ENCODE results near the gene UGT3A2. TPM values are rescaled to one million over a fixed set of nuclear protein-coding genes. Genes with fewer than 3 reads are reported as not detected.
A peak's percentile ranks its signal among the peaks of the same experiment; 100 is the strongest.

Gene UGT3A2
- total RNA-seq, 8 experiments from 2014 or later = 0.09 to 0.52 (median 0.29) TPM; not detected in 1

- no peak overlapping the region for H3K27ac ChIP-seq
- H3K4me1 ChIP-seq (replicated peaks in 1 of 2) = no peaks in the 10 kb centered on the region
- no peak for ATAC-seq (replicated peaks in 6 of 8)
- WGBS, 10 experiments = 0 to 90% (median 71%) methylated on average over 1 to 5 of the region's 5 CpGs; no CpG with 5 or more reads in 1 of the 10 experiments
- in situ Hi-C loops (cut with MboI; ENCODE audit: low pct_unique_long_range_greater_than_20kb in 2 of 9, low sequenced_read_pairs in 9 of 9, unreplicated experiment in 9 of 9) = no loop called here
- H3K4me3 ChIP-seq = no peak overlapping the region
These were observed 49.1 kb downstream of the UGT3A2 start for GRCh38 chr5:36017622-36018021.

- no peaks in the 10 kb centered on the region for H3K4me1 ChIP-seq (replicated peaks in 1 of 2)
- no peak overlapping the region for H3K4me3 ChIP-seq
- 13 to 100% (median 78%) methylated on average over 1 of the region's 1 CpG; no CpG with 5 or more reads in 1 of the 10 experiments for WGBS, 10 experiments
- no peak overlapping the region for H3K27ac ChIP-seq
- in situ Hi-C loops (cut with MboI; ENCODE audit: low pct_unique_long_range_greater_than_20kb in 2 of 9, low sequenced_read_pairs in 9 of 9, unreplicated experiment in 9 of 9) = no loop called here
- no peak for ATAC-seq (replicated peaks in 6 of 8)
These were observed 49.7 kb downstream of the UGT3A2 start for GRCh38 chr5:36017004-36017403.

- Histone ChIP-seq H3K27ac (no peak overlapping the region), H3K4me3 (no peak overlapping the region), H3K4me1 (replicated peaks in 1 of 2) (no peaks in the 10 kb centered on the region)
- WGBS, 10 experiments = 0 to 100% (median 67%) methylated on average over 1 to 2 of the region's 2 CpGs; no CpG with 5 or more reads in 1 of the 10 experiments
- ATAC-seq (replicated peaks in 6 of 8) = no peak
- in situ Hi-C loops (cut with MboI; ENCODE audit: low pct_unique_long_range_greater_than_20kb in 2 of 9, low sequenced_read_pairs in 9 of 9, unreplicated experiment in 9 of 9) = no loop called here
These were observed 53.5 kb downstream of the UGT3A2 start for GRCh38 chr5:36013182-36013581.

- 0 to 75% (median 50%) methylated on average over 1 of the region's 1 CpG; no CpG with 5 or more reads in 3 of the 10 experiments for WGBS, 10 experiments
- in situ Hi-C loops (cut with MboI; ENCODE audit: low pct_unique_long_range_greater_than_20kb in 2 of 9, low sequenced_read_pairs in 9 of 9, unreplicated experiment in 9 of 9) = no loop called here
These were observed 57.0 kb downstream of the UGT3A2 start for GRCh38 chr5:36009698-36010097.

GRCh38 chr5:36007366-36007765, 59.3 kb downstream of the UGT3A2 start:
- in situ Hi-C loops (cut with MboI; ENCODE audit: low pct_unique_long_range_greater_than_20kb in 2 of 9, low sequenced_read_pairs in 9 of 9, unreplicated experiment in 9 of 9) = no loop called here
- no peaks in the 10 kb centered on the region for H3K4me1 ChIP-seq (replicated peaks in 1 of 2)
- no peak for ATAC-seq (replicated peaks in 6 of 8)
- H3K27ac ChIP-seq = no peak overlapping the region
- no peak overlapping the region for H3K4me3 ChIP-seq

More at GRCh38 chr5:36009698-36010097, 57.0 kb downstream of the UGT3A2 start:
- Histone ChIP-seq H3K4me1 (replicated peaks in 1 of 2) (no peaks in the 10 kb centered on the region), H3K4me3 (no peak overlapping the region), H3K27ac (no peak overlapping the region)
- no peak for ATAC-seq (replicated peaks in 6 of 8)

GRCh38 chr5:36006163-36006562, 60.5 kb downstream of the UGT3A2 start:
- Histone ChIP-seq H3K4me3 (no peak overlapping the region), H3K27ac (no peak overlapping the region), H3K4me1 (replicated peaks in 1 of 2) (no peaks in the 10 kb centered on the region)
- 0 to 80% (median 40%) methylated on average over 1 of the region's 1 CpG; no CpG with 5 or more reads in 3 of the 10 experiments for WGBS, 10 experiments
- ATAC-seq (replicated peaks in 6 of 8) = no peak
- in situ Hi-C loops (cut with MboI; ENCODE audit: low pct_unique_long_range_greater_than_20kb in 2 of 9, low sequenced_read_pairs in 9 of 9, unreplicated experiment in 9 of 9) = no loop called here

- in situ Hi-C loops (cut with MboI; ENCODE audit: low pct_unique_long_range_greater_than_20kb in 2 of 9, low sequenced_read_pairs in 9 of 9, unreplicated experiment in 9 of 9) = no loop called here
- WGBS, 10 experiments = 20 to 83% (median 59%) methylated on average over 1 to 3 of the region's 3 CpGs; no CpG with 5 or more reads in 2 of the 10 experiments
- Histone ChIP-seq H3K27ac (no peak overlapping the region), H3K4me1 (replicated peaks in 1 of 2) (no peaks in the 10 kb centered on the region), H3K4me3 (no peak overlapping the region)
- ATAC-seq (replicated peaks in 6 of 8) = no peak
These were observed 65.7 kb downstream of the UGT3A2 start for GRCh38 chr5:36001032-36001431.

- Histone ChIP-seq H3K27ac (no peak overlapping the region), H3K4me3 (no peak overlapping the region), H3K4me1 (replicated peaks in 1 of 2) (no peaks in the 10 kb centered on the region)
- in situ Hi-C loops (cut with MboI; ENCODE audit: low pct_unique_long_range_greater_than_20kb in 2 of 9, low sequenced_read_pairs in 9 of 9, unreplicated experiment in 9 of 9) = no loop called here
- ATAC-seq (replicated peaks in 6 of 8) = no peak
- WGBS, 10 experiments = 43 to 100% (median 59%) methylated on average over 1 of the region's 1 CpG; no CpG with 5 or more reads in 2 of the 10 experiments
These were observed 67.1 kb downstream of the UGT3A2 start for GRCh38 chr5:35999547-35999946.

- in situ Hi-C loops (cut with MboI; ENCODE audit: low pct_unique_long_range_greater_than_20kb in 2 of 9, low sequenced_read_pairs in 9 of 9, unreplicated experiment in 9 of 9) = no loop called here
- Histone ChIP-seq H3K4me1 (replicated peaks in 1 of 2) (no peaks in the 10 kb centered on the region), H3K27ac (no peak overlapping the region), H3K4me3 (no peak overlapping the region)
- no peak for ATAC-seq (replicated peaks in 6 of 8)
- WGBS, 10 experiments = 31 to 95% (median 75%) methylated on average over 2 to 4 of the region's 4 CpGs; no CpG with 5 or more reads in 1 of the 10 experiments
These were observed 70.6 kb downstream of the UGT3A2 start for GRCh38 chr5:35996076-35996475.

GRCh38 chr5:35990941-35991611, 75.6 kb downstream of the UGT3A2 start, which contains the start of gene UGT3A1:
Gene UGT3A1 (minus strand): TSS chr5:35991390. CDS start chr5:35991240, 150 bp downstream.
- no peak within 1 kb of the TSS for H3K27ac ChIP-seq
- no peak within 1 kb of the TSS for H3K4me3 ChIP-seq
- in situ Hi-C loops (cut with MboI; ENCODE audit: low pct_unique_long_range_greater_than_20kb in 2 of 9, low sequenced_read_pairs in 9 of 9, unreplicated experiment in 9 of 9) = no loop called here
- ATAC-seq (replicated peaks in 6 of 8) = peak in 1 of 8 experiments; percentile 82
- WGBS, 10 experiments = 0 to 32% (median 18%) methylated on average over 1 to 13 of the region's 25 CpGs; no CpG with 5 or more reads in 3 of the 10 experiments
- no peaks in the 10 kb centered on the region for H3K4me1 ChIP-seq (replicated peaks in 1 of 2)

- peak in 1 of 8 experiments; percentile 50 for ATAC-seq (replicated peaks in 6 of 8)
- no peak overlapping the region for H3K27ac ChIP-seq
- 0 to 85% (median 48%) methylated on average over 2 to 12 of the region's 12 CpGs; no CpG with 5 or more reads in 3 of the 10 experiments for WGBS, 10 experiments
- in situ Hi-C loops (cut with MboI; ENCODE audit: low pct_unique_long_range_greater_than_20kb in 2 of 9, low sequenced_read_pairs in 9 of 9, unreplicated experiment in 9 of 9) = no loop called here
- H3K4me1 ChIP-seq (replicated peaks in 1 of 2) = no peaks in the 10 kb centered on the region
- H3K4me3 ChIP-seq = no peak overlapping the region
These were observed 76.2 kb downstream of the UGT3A2 start for GRCh38 chr5:35990520-35990919.

GRCh38 chr5:35988529-35988928, 78.2 kb downstream of the UGT3A2 start:
- ATAC-seq (replicated peaks in 6 of 8) = no peak
- in situ Hi-C loops (cut with MboI; ENCODE audit: low pct_unique_long_range_greater_than_20kb in 2 of 9, low sequenced_read_pairs in 9 of 9, unreplicated experiment in 9 of 9) = no loop called here

GRCh38 chr5:35987776-35988175, 78.9 kb downstream of the UGT3A2 start:
- 0 to 59% (median 44%) methylated on average over 2 to 3 of the region's 3 CpGs; no CpG with 5 or more reads in 1 of the 10 experiments for WGBS, 10 experiments
- no peak overlapping the region for H3K4me3 ChIP-seq
- ATAC-seq (replicated peaks in 6 of 8) = no peak
- in situ Hi-C loops (cut with MboI; ENCODE audit: low pct_unique_long_range_greater_than_20kb in 2 of 9, low sequenced_read_pairs in 9 of 9, unreplicated experiment in 9 of 9) = no loop called here
- no peaks in the 10 kb centered on the region for H3K4me1 ChIP-seq (replicated peaks in 1 of 2)
- no peak overlapping the region for H3K27ac ChIP-seq

More at GRCh38 chr5:35988529-35988928, 78.2 kb downstream of the UGT3A2 start:
- H3K4me1 ChIP-seq (replicated peaks in 1 of 2) = no peaks in the 10 kb centered on the region
- no peak overlapping the region for H3K4me3 ChIP-seq
- WGBS, 10 experiments = 42 to 100% (median 70%) methylated on average over 1 to 4 of the region's 4 CpGs; no CpG with 5 or more reads in 1 of the 10 experiments
- no peak overlapping the region for H3K27ac ChIP-seq

Measured in motor neuron (in vitro differentiated cells).